ENCODE data around the gene COQ6. TPM values are rescaled to one million over a fixed set of nuclear protein-coding genes. Genes with fewer than 3 reads are reported as not detected.

Gene COQ6
- total RNA-seq, 2 donors from 2014 or later = 26.1 to 59.9 TPM

- no peaks in the 10 kb centered on the region for H3K27me3 ChIP-seq (replicated peaks; ENCODE audit: insufficient read depth)
- 92% methylated on average over 2 of the region's 2 CpGs for WGBS
- H3K4me3 ChIP-seq = no peak overlapping the region
- no peak for TF ChIP-seq POLR2A (IDR thresholded peaks at IDR 0.05)
- no peak for TF ChIP-seq POLR2AphosphoS5 (IDR thresholded peaks at IDR 0.05)
- no peak for TF ChIP-seq CTCF (IDR thresholded peaks at IDR 0.05)
- no peak for DNase-seq (ENCODE audit: low spot score)
- peaks cover 3 to 7% of the 10 kb centered on the region in 2 donors for H3K36me3 ChIP-seq
- no peak overlapping the region for H3K27ac ChIP-seq
- no peaks in the 10 kb centered on the region for H3K9me3 ChIP-seq
- intact Hi-C loops (cut with DNase I) = no loop called here
- no peaks in the 10 kb centered on the region for H3K4me1 ChIP-seq (replicated peaks)
Measured at GRCh38 chr14:73937012-73937411, 13.1 kb upstream of the COQ6 start.

- no peak overlapping the region for H3K27ac ChIP-seq
- WGBS = 90% methylated on average over 7 of the region's 7 CpGs
Measured at GRCh38 chr14:73942180-73942579, 7.9 kb upstream of the COQ6 start.

GRCh38 chr14:73943083-73943482 lies 7.0 kb upstream of the COQ6 start:
- TF ChIP-seq POLR2AphosphoS5 (IDR thresholded peaks at IDR 0.05) = peak; percentile 65
- no peak for TF ChIP-seq CTCF (IDR thresholded peaks at IDR 0.05)
- Histone ChIP-seq H3K4me1 (replicated peaks) (peaks cover 9% of the 10 kb centered on the region), H3K36me3 (no peaks in the 10 kb centered on the region), H3K27me3 (replicated peaks; ENCODE audit: insufficient read depth) (no peaks in the 10 kb centered on the region), H3K9me3 (no peaks in the 10 kb centered on the region), H3K4me3 (no peak overlapping the region), H3K27ac (no peak overlapping the region)
- intact Hi-C loops (cut with DNase I) = no loop called here
- 43% methylated on average over 4 of the region's 4 CpGs for WGBS
- DNase-seq (ENCODE audit: low spot score) = peak; percentile 27

More at GRCh38 chr14:73942180-73942579, 7.9 kb upstream of the COQ6 start:
- Histone ChIP-seq H3K9me3 (no peaks in the 10 kb centered on the region), H3K4me1 (replicated peaks) (peaks cover 9% of the 10 kb centered on the region), H3K36me3 (no peaks in the 10 kb centered on the region), H3K27me3 (replicated peaks; ENCODE audit: insufficient read depth) (no peaks in the 10 kb centered on the region), H3K4me3 (no peak overlapping the region)
- TF ChIP-seq CTCF (IDR thresholded peaks at IDR 0.05) (no peak), POLR2A (IDR thresholded peaks at IDR 0.05) (no peak), POLR2AphosphoS5 (IDR thresholded peaks at IDR 0.05) (no peak)
- DNase-seq (ENCODE audit: low spot score) = no peak
- intact Hi-C loops (cut with DNase I) = no loop called here

GRCh38 chr14:73944432-73945158 lies 5.5 kb upstream of the COQ6 start:
- Histone ChIP-seq H3K27me3 (replicated peaks; ENCODE audit: insufficient read depth) (no peaks in the 10 kb centered on the region), H3K4me1 (replicated peaks) (peaks cover 9% of the 10 kb centered on the region), H3K27ac (no peak overlapping the region), H3K4me3 (no peak overlapping the region), H3K9me3 (no peaks in the 10 kb centered on the region), H3K36me3 (no peaks in the 10 kb centered on the region)
- 75% methylated on average over 17 of the region's 17 CpGs for WGBS
- intact Hi-C loops (cut with DNase I) = no loop called here
- TF ChIP-seq CTCF (IDR thresholded peaks at IDR 0.05) = no peak
- DNase-seq (ENCODE audit: low spot score) = peak; percentile 5

- H3K27ac ChIP-seq = no peak overlapping the region
- H3K36me3 ChIP-seq = no peaks in the 10 kb centered on the region
- H3K4me3 ChIP-seq = no peak overlapping the region
- no peaks in the 10 kb centered on the region for H3K27me3 ChIP-seq (replicated peaks; ENCODE audit: insufficient read depth)
- TF ChIP-seq POLR2AphosphoS5 (IDR thresholded peaks at IDR 0.05) (peak; percentile 31), POLR2A (IDR thresholded peaks at IDR 0.05) (no peak), CTCF (IDR thresholded peaks at IDR 0.05) (no peak)
- H3K9me3 ChIP-seq = no peaks in the 10 kb centered on the region
- H3K4me1 ChIP-seq (replicated peaks) = peaks cover 9% of the 10 kb centered on the region
- WGBS = 40% methylated on average over 4 of the region's 4 CpGs
- intact Hi-C loops (cut with DNase I) = no loop called here
- DNase-seq (ENCODE audit: low spot score) = peak; percentile 50
Measured at GRCh38 chr14:73945159-73945670, 4.9 kb upstream of the COQ6 start.

Measured in prostate gland (tissue), 2 donors.